ENCODE measurements around the gene HHAT. TPM values are rescaled to one million over a fixed set of nuclear protein-coding genes. Genes with fewer than 3 reads are reported as not detected.

HHAT gene
- total RNA-seq, 1 donor from 2014 or later, result 14.7 TPM

DNA sequence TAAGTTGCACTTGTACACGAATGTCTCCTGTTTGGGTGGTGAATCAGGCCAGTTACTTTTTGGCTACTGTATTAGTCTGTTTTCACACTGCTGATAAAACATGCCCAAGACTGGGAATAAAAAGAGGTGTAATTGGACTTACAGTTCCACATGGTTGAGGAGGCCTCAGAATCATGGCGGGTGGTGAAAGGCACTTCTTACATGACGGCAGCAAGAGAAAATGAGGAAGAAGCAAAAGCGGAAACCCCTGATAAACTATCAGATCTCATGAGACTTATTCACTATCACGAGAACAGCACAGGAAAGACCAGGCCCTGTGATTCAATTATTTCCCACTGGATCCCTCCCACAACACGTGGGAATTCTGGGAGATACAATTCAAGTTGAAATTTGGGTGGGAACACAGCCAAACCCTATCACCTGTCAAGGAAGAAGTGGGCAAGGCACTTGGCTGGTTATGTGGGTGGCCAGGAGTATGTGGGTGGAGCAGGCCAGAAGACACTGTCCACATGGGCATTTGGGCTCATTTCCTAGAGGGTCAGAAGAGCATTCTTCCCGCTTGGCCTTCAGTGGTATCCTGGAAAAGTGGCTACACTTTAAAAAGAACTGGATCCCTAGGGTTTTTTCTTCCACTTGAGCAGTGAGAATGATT lies 228.8 kb downstream of the HHAT start:
- Mint-ChIP-seq H3K27ac (no peak overlapping the region), H3K4me3 (ENCODE audit: low read depth) (no peak overlapping the region), H3K9me3 (ENCODE audit: low read depth) (no peaks in the 10 kb centered on the region), H3K27me3 (peaks cover 2% of the 10 kb centered on the region), H3K36me3 (ENCODE audit: insufficient read depth) (no peaks in the 10 kb centered on the region), H3K4me1 (ENCODE audit: low read depth) (peaks cover 11% of the 10 kb centered on the region)
- TF ChIP-seq CTCF (IDR thresholded peaks at IDR 0.05; ENCODE audit: unreplicated experiment), result no peak
- no peak for DNase-seq (ENCODE audit: low spot score, unreplicated experiment)

GRCh38 chr1:210558302-210558701 lies 229.6 kb downstream of the HHAT start:
- peaks cover 2% of the 10 kb centered on the region for H3K27me3 Mint-ChIP-seq
- DNase-seq (ENCODE audit: low spot score, unreplicated experiment), result no peak
- no peaks in the 10 kb centered on the region for H3K9me3 Mint-ChIP-seq (ENCODE audit: low read depth)
- H3K4me1 Mint-ChIP-seq (ENCODE audit: low read depth), result peaks cover 8% of the 10 kb centered on the region
- no peak overlapping the region for H3K4me3 Mint-ChIP-seq (ENCODE audit: low read depth)
- no peak for TF ChIP-seq CTCF (IDR thresholded peaks at IDR 0.05; ENCODE audit: unreplicated experiment)
- no peak overlapping the region for H3K27ac Mint-ChIP-seq
- H3K36me3 Mint-ChIP-seq (ENCODE audit: insufficient read depth), result no peaks in the 10 kb centered on the region

DNA sequence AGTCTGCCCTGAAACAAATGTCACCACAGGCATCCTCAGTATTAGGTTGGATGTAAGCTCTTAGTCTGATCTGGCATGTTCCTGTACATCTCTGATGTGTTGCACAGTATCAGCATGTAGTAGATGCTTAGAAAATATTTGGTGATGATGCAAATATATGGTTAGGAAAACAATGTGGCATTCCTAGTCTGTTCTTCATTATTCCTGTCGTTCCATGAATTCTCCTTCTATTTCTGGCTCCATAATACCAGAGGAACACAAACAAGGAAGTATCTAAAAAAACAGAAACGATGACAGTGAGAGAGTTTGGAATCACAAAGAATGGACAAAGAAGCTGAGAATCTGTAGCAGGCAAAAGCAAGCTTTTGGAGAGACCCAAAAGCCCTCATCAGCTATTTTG lies 236.6 kb downstream of the HHAT start:
- H3K4me3 Mint-ChIP-seq (ENCODE audit: low read depth), result no peak overlapping the region
- no peaks in the 10 kb centered on the region for H3K9me3 Mint-ChIP-seq (ENCODE audit: low read depth)
- no peaks in the 10 kb centered on the region for H3K36me3 Mint-ChIP-seq (ENCODE audit: insufficient read depth)
- no peak for TF ChIP-seq CTCF (IDR thresholded peaks at IDR 0.05; ENCODE audit: unreplicated experiment)
- DNase-seq (ENCODE audit: low spot score, unreplicated experiment), result no peak
- H3K27me3 Mint-ChIP-seq, result no peaks in the 10 kb centered on the region
- H3K4me1 Mint-ChIP-seq (ENCODE audit: low read depth), result no peaks in the 10 kb centered on the region
- no peak overlapping the region for H3K27ac Mint-ChIP-seq

GRCh38 chr1:210568631-210569030 lies 239.9 kb downstream of the HHAT start:
- no peaks in the 10 kb centered on the region for H3K36me3 Mint-ChIP-seq (ENCODE audit: insufficient read depth)
- TF ChIP-seq CTCF (IDR thresholded peaks at IDR 0.05; ENCODE audit: unreplicated experiment), result no peak
- H3K4me1 Mint-ChIP-seq (ENCODE audit: low read depth), result no peaks in the 10 kb centered on the region
- no peak overlapping the region for H3K4me3 Mint-ChIP-seq (ENCODE audit: low read depth)
- no peaks in the 10 kb centered on the region for H3K9me3 Mint-ChIP-seq (ENCODE audit: low read depth)
- no peaks in the 10 kb centered on the region for H3K27me3 Mint-ChIP-seq
- H3K27ac Mint-ChIP-seq, result no peak overlapping the region
- no peak for DNase-seq (ENCODE audit: low spot score, unreplicated experiment)

GRCh38 chr1:210570116-210570515 lies 241.4 kb downstream of the HHAT start:
- TF ChIP-seq CTCF (IDR thresholded peaks at IDR 0.05; ENCODE audit: unreplicated experiment), result no peak
- H3K4me3 Mint-ChIP-seq (ENCODE audit: low read depth), result no peak overlapping the region
- peaks cover 1% of the 10 kb centered on the region for H3K36me3 Mint-ChIP-seq (ENCODE audit: insufficient read depth)
- H3K27ac Mint-ChIP-seq, result no peak overlapping the region
- no peaks in the 10 kb centered on the region for H3K9me3 Mint-ChIP-seq (ENCODE audit: low read depth)
- H3K4me1 Mint-ChIP-seq (ENCODE audit: low read depth), result no peaks in the 10 kb centered on the region
- DNase-seq (ENCODE audit: low spot score, unreplicated experiment), result no peak
- no peaks in the 10 kb centered on the region for H3K27me3 Mint-ChIP-seq
